ACC112 (cell line): ENCODE results near the gene RNF220.
"Not testable (repeated sequence)": the region's sequence is repeated elsewhere in the genome, so short reads cannot be mapped to it uniquely, and the experiment has no call there.

ENCODE experiments used
- H2AFZ ChIP-seq: fragments of 200-600 bp; sonication (generic); one replicate; pipeline ENCODE4 v1.6.0; 2017; ENCODE audit warnings: antibody characterized with exemption, low read length; ENCODE audit not compliant: unreplicated experiment
- H3K27ac ChIP-seq: fragments of 200-600 bp; sonication (generic); 2 replicates; pipeline ENCODE4 v1.5.1; 2014; ENCODE audit warnings: low read depth, mild to moderate bottlenecking, antibody characterized with exemption, low read length, moderate library complexity
- H3K27me3 ChIP-seq: fragments of 200-600 bp; sonication (generic); 2 replicates; pipeline ENCODE4 v1.6.1; 2014; ENCODE audit warnings: mild to moderate bottlenecking, antibody characterized with exemption, low read length, moderate library complexity, mixed read lengths; ENCODE audit not compliant: insufficient read depth
- H3K36me3 ChIP-seq: fragments of 200-600 bp; sonication (generic); 2 replicates; pipeline ENCODE4 v1.6.1; 2016; ENCODE audit warnings: mild to moderate bottlenecking, antibody characterized with exemption, low read length, moderate library complexity, mixed read lengths; ENCODE audit not compliant: insufficient read depth
- H3K4me1 ChIP-seq: fragments of 200-600 bp; sonication (generic); one replicate; pipeline ENCODE4 v1.6.1; 2016; ENCODE audit warnings: low read length, mixed read lengths; ENCODE audit not compliant: insufficient read depth, unreplicated experiment, control insufficient read depth
- H3K4me3 ChIP-seq: fragments of 200-600 bp; sonication (generic); 2 replicates; pipeline ENCODE4 v1.5.1; 2014; ENCODE audit warnings: mild to moderate bottlenecking, low read depth, low read length
- H3K79me2 ChIP-seq: fragments of 200-600 bp; sonication (generic); one replicate; pipeline ENCODE4 v1.6.0; 2016; ENCODE audit warnings: low read length; ENCODE audit not compliant: control insufficient read depth, unreplicated experiment, insufficient read depth

Gene RNF220

DNA sequence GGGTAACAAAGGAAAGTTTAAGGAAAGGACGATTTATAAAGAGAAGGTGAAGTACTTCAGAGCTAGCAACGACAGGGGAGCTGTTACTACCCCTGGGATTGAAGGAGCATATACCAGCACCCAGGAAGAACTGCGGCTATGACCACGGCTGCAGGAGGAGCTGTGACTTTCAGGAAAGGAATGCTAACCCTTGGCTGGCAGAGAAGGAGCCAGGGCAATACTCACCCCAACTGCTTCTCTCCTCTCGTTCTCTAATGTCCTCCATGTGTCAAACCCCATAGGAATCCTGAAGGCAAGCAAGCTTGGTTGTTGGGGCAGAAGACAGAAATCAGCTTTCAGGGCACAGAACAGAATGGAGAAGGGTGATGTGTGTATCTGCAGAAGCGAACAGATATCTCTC, 148.7 kb downstream of the RNF220 start:
- Histone ChIP-seq H3K79me2 (no peaks in the 10 kb centered on the region), H3K27ac (peak overlapping the region; percentile 33; the same call in 1 of the 2 replicates), H2AFZ (no peak overlapping the region), H3K4me1 (peaks cover 21% of the 10 kb centered on the region), H3K4me3 (no peak overlapping the region), H3K27me3 (peaks cover 27% of the 10 kb centered on the region), H3K36me3 (no peaks in the 10 kb centered on the region)

DNA sequence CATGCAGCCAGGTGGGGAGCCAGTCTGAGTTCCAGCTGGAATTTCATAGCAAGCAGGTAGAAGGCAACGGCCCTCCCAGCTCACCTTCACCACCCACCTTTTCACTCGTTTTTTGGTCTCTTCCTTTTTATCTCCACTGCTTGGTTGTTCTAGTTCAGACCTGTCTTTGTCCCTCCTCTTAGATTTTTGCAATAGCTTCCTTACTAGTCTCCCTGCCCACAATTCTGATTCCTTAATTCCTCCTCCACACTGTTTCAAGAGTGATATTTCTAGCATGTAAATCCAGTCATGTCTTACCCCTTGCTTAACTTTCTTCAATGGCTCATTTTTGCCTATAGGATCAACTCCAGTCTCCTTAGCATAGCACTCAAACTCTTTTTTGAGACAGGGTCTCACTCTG, 149.7 kb downstream of the RNF220 start:
- H3K27ac ChIP-seq, result no peak overlapping the region
- peaks cover 30% of the 10 kb centered on the region for H3K27me3 ChIP-seq
- no peak overlapping the region for H2AFZ ChIP-seq
- H3K4me1 ChIP-seq, result peaks cover 21% of the 10 kb centered on the region
- H3K79me2 ChIP-seq, result no peaks in the 10 kb centered on the region
- no peak overlapping the region for H3K4me3 ChIP-seq
- H3K36me3 ChIP-seq, result no peaks in the 10 kb centered on the region

DNA sequence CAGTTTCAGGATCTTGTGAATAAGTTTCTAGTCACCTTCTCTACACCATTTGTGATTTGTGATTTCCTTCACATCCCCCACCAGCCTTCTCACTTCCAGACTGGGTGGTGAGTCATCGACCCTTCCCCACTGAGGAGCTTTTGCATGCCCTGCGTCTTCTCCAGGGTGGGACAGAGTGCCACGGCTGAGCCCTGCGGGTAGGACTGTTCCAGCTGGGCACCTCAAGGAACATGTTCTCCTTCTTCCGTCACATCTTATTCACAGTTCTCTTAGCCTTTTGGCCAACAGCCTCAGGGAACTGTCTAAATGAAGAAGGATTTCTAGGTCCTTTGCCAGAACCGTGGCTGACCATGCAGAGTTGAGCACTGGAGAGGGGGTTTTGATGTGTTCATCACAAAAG, 152.7 kb downstream of the RNF220 start:
- H3K79me2 ChIP-seq, result no peaks in the 10 kb centered on the region
- no peaks in the 10 kb centered on the region for H3K36me3 ChIP-seq
- no peak overlapping the region for H3K27ac ChIP-seq
- H3K27me3 ChIP-seq, result peaks cover 37% of the 10 kb centered on the region
- peaks cover 20% of the 10 kb centered on the region for H3K4me1 ChIP-seq
- H3K4me3 ChIP-seq, result no peak overlapping the region
- H2AFZ ChIP-seq, result no peak overlapping the region

DNA sequence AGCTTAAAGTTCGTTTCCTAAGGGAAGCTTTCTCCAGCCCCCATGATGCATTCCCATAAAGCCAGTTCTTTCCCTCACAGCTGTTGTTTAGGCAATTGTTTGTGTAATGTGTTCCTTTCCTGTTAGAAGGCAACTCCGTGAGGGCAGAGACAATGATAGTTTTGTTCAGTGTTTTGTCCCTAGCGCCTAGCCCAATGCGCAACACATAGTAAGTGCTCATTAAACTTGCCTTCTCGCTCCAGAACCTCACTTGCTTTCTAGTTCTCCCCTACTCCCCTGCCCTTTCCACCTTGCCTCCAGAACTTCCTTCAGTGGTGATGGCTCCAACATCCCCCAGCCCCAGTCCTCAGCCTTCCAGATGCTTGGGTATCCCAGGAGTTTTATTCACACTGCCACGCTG, 153.8 kb downstream of the RNF220 start:
- no peak overlapping the region for H3K27ac ChIP-seq
- no peaks in the 10 kb centered on the region for H3K36me3 ChIP-seq
- H2AFZ ChIP-seq, result no peak overlapping the region
- peaks cover 48% of the 10 kb centered on the region for H3K27me3 ChIP-seq
- H3K79me2 ChIP-seq, result no peaks in the 10 kb centered on the region
- H3K4me1 ChIP-seq, result peaks cover 9% of the 10 kb centered on the region
- no peak overlapping the region for H3K4me3 ChIP-seq

DNA sequence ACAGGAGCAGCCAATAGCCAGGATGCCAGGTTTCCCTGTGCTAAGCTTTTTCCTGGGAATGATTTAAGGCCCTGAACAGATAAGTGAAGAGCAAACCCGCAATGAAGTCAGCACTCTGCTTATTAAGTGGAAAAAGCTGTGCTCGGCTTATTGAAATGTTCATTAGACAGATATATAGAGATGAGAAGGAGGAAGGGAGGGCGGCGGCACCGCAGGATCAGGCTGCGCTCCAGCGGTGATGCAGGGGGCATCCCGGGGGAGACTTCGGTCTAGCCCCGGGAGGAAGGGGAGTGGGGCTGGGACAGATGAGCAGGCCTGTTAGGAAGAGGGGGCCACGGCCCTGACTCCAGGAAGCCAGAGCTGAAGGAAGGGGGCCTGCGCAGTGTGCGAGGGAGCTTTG, 154.3 kb downstream of the RNF220 start:
- H3K27ac ChIP-seq, result no peak overlapping the region
- no peak overlapping the region for H3K4me3 ChIP-seq
- peaks cover 6% of the 10 kb centered on the region for H3K4me1 ChIP-seq
- peaks cover 52% of the 10 kb centered on the region for H3K27me3 ChIP-seq
- H2AFZ ChIP-seq, result no peak overlapping the region
- no peaks in the 10 kb centered on the region for H3K79me2 ChIP-seq
- no peaks in the 10 kb centered on the region for H3K36me3 ChIP-seq

DNA sequence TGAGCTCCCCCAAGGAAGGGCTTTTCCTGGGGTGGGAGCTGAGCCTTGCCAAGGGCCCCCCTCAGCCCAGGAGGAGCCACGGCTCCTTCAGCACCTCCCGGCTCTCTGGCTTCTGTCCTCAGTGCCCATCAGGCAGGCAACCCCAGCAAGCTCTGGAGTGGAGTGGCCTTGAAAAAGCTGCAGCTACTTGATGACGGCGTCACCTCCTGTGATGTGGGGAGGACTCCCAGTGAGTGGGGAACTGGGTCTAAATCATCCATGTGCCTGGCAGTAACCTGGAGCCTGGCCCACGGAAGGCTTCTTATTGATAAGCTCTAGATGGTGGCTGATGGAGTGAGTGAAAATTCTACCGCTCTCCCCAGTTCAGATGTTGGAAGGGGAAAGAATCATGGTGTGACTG, 154.9 kb downstream of the RNF220 start:
- Histone ChIP-seq H3K36me3 (no peaks in the 10 kb centered on the region), H3K79me2 (no peaks in the 10 kb centered on the region), H3K4me1 (peaks cover 6% of the 10 kb centered on the region), H3K27ac (no peak overlapping the region), H2AFZ (no peak overlapping the region), H3K4me3 (no peak overlapping the region), H3K27me3 (peaks cover 53% of the 10 kb centered on the region)

DNA sequence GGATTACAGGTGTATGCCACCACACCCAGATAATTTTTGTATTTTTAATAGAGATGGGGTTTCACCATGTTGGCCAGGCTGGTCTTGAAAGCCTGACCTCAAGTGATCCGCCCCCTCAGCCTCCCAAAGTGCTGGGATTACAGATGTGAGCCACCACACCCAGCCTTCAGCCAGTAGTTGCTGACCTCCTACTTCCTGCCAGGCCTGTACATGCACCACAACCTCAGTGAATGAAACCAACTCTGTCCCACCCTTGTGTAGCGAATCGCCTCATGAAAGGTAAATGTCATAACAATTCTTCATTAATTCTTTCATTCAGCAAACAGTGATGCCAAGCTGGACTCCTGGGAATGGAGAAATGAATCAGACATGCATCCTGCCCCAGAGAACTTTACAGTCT, 155.6 kb downstream of the RNF220 start:
- not testable (repeated sequence) for H3K4me3 ChIP-seq, H3K4me1 ChIP-seq, H3K36me3 ChIP-seq, H3K27ac ChIP-seq, H2AFZ ChIP-seq, H3K79me2 ChIP-seq
- peaks cover 58% of the 10 kb centered on the region for H3K27me3 ChIP-seq

DNA sequence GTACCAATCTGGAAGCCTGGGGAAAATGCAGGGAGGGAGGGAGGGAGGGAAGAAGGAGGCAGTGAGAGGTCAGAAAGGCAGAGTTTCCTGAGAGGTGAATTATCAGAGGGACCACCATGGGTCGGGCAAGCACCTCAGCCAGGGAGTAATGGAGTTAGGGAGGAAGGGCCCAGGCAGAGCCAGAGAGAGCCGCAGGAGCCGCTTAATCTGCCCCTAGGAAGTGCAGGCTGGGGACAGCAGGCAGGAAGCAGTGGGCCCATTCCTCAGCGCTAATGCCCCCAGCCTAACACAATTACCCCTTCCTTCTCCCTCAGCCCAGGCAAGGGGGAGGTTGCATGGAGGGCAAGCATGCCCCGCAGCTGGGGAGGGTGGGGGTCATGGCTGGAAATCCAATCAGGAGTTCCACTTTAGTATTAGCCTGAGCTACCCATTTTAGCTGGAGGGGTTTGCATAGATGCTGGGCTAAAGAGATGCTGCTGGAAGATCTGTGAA, 160.2 kb downstream of the RNF220 start:
- Histone ChIP-seq H3K27me3 (peaks cover 68% of the 10 kb centered on the region), H3K36me3 (no peaks in the 10 kb centered on the region), H3K27ac (no peak overlapping the region), H2AFZ (no peak overlapping the region), H3K79me2 (no peaks in the 10 kb centered on the region), H3K4me3 (no peak overlapping the region), H3K4me1 (no peaks in the 10 kb centered on the region)

DNA sequence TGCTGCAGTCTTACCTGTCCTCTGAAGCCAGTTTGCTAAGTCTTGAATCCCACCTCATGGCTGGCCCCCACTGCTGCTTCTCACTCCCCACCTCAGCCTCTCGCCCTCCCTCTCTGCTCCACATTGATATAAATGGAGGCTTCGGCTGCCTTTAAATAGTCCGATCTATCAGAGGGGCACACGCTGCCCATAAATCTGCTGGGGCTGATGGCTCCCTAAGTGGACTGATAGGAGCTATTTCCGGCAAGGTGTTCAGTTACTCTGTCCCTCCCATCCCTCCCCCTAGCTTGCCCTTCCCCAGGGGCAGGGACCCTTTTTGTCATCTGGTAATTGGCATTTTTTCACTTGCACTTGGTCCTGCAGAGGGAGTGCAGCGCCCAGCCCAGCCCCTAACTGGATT, 160.8 kb downstream of the RNF220 start:
- no peak overlapping the region for H2AFZ ChIP-seq
- no peaks in the 10 kb centered on the region for H3K79me2 ChIP-seq
- no peak overlapping the region for H3K4me3 ChIP-seq
- H3K27me3 ChIP-seq, result peaks cover 71% of the 10 kb centered on the region
- no peak overlapping the region for H3K27ac ChIP-seq
- no peaks in the 10 kb centered on the region for H3K4me1 ChIP-seq
- H3K36me3 ChIP-seq, result no peaks in the 10 kb centered on the region

DNA sequence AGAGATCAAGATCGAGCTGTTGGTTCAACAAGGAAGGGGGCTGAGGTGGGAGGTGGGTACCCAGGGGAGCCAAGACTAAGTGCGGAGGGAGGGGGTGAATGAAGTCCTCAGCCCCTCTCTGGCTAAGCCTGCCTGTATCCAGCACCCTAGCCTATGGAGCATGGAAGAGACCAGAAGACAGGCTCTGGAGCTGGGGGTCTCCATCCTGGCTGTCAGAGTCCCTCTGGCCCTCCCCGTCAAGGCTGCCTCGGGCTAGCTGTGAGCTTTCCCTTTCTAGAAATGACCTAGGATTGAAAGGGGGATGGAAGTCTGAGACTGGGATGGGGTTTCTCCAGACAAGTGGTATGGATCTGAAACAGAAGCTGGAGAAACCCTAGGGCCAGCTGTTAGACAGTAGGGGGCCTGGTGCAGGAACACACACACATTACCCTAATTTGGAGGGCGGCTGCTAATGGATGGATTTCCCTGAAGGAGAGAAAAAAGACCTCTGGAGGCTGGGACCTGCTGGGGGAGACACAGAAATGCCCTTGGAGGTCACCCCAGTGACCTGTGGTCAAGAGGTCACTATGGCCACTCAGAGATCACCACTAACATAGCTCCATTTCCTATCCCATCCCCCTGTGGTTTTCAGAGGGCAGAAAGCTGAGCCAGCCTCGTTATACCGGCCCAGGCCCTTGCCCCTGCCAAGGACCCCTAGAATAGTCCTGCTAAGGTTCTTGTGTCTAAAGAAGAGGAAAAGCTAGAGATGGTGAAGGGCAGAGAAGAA, 161.4 kb downstream of the RNF220 start:
- H3K4me3 ChIP-seq, result no peak overlapping the region
- H3K27me3 ChIP-seq, result peaks cover 77% of the 10 kb centered on the region

DNA sequence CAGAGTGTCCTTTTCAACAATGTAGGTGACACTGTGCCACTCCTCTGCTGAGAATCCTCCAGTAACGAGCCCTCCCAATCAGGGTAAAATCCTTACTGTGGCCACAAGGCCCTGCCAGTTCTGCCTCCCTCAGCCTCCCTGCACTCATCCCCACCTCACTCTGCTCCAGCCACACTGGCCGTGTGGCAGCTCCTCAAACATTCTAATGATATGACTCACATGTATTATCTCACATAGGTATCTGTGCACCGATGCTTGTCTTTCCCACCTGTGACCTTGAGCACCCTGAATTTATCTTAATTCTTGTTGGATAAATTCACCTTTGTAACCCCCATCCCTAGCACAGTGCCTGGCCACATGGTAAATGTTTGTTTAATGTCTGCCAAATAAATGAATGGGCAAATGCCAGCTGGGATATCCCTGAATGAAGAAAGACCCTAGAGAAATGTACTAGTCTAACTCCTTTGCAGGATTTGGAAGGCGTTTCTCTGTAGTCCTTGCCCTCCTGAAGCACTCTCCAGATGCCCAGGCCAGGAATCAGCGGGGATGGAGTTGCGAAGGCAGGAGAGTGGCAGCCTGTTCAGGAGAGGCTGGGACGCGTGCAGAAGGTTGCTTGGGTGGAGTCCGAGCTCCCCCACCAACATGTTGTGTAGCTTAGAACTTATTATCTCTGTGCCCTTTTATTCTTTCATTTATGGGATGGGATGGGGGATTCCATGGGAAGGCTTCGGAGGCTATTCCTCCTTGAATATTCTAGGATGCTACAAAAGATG, 163.3 kb downstream of the RNF220 start:
- Histone ChIP-seq H3K36me3 (no peaks in the 10 kb centered on the region), H3K4me1 (no peaks in the 10 kb centered on the region), H3K27me3 (peaks cover 75% of the 10 kb centered on the region), H2AFZ (no peak overlapping the region), H3K4me3 (no peak overlapping the region), H3K27ac (no peak overlapping the region), H3K79me2 (no peaks in the 10 kb centered on the region)

More for the DNA sequence above, 161.4 kb downstream of the RNF220 start:
- H3K4me1 ChIP-seq, result no peaks in the 10 kb centered on the region
- no peak overlapping the region for H2AFZ ChIP-seq
- no peak overlapping the region for H3K27ac ChIP-seq
- no peaks in the 10 kb centered on the region for H3K36me3 ChIP-seq
- no peaks in the 10 kb centered on the region for H3K79me2 ChIP-seq
